RWPE1 (cell line): ENCODE data around the gene TMEM200B.

ENCODE experiments used
- CTCF ChIA-PET: fragments of 350-600 bp; sonication (Branson Sonifier 250); formaldehyde crosslinking; extraction: SDS; loops from one replicate; lab custom pipeline; 2021; lab: Yijun Ruan, JAX
- POLR2A ChIA-PET: fragments of 400-600 bp; formaldehyde crosslinking; extraction: SDS; loops from one replicate; lab custom pipeline; 2020; ENCODE audit warnings: antibody characterized with exemption; ENCODE audit not compliant: low non-redundant PET; lab: Yijun Ruan, JAX
- DNase-seq: peaks from one replicate; pipeline ENCODE4 v3.0.0; 2012; ENCODE audit warnings: low spot score
- H3K27ac ChIP-seq: fragments of 450-650 bp; 2 replicates; pipeline ENCODE4 v1.5.1; 2017
- TF ChIP-seq, protein P1 (sequence below): fragments of 450-650 bp; conservative IDR thresholded peaks from 2 replicates; pipeline ENCODE4 v1.5.1; 2017; ENCODE audit warnings: low read depth, mild to moderate bottlenecking

The TMEM200B gene

DNA sequence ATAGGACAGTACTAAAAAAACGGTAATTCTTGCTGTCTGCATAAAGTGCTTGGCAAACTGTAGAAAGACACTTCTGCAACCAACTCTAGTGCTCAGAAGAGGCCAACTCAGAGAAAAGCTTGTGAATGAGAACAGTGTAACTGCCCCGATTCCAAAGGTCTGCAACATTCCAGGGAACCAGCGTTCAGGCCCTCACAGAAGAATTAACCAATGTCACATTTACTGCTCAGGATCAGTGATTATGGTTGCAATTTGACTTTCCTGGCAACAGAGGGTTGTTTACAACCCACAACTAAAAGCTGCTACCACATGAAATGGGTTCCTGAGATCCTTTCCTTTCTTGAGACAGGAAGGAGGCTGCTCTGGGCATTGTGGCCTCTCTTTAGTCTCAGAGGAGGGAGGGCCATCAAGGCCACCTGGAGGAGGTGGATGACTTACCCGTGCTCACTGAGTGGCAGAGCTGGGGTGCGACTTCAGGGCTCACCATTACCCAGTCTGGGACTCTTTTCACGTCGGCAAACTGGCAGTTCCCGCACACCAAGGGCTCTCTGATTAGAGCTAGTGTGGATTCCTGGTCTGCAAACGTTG lies 42.7 kb upstream of the TMEM200B start:
- ChIA-PET CTCF (no interaction called here), POLR2A (no interaction called here)
- DNase-seq = no peak
- TF ChIP-seq, protein P1, sequence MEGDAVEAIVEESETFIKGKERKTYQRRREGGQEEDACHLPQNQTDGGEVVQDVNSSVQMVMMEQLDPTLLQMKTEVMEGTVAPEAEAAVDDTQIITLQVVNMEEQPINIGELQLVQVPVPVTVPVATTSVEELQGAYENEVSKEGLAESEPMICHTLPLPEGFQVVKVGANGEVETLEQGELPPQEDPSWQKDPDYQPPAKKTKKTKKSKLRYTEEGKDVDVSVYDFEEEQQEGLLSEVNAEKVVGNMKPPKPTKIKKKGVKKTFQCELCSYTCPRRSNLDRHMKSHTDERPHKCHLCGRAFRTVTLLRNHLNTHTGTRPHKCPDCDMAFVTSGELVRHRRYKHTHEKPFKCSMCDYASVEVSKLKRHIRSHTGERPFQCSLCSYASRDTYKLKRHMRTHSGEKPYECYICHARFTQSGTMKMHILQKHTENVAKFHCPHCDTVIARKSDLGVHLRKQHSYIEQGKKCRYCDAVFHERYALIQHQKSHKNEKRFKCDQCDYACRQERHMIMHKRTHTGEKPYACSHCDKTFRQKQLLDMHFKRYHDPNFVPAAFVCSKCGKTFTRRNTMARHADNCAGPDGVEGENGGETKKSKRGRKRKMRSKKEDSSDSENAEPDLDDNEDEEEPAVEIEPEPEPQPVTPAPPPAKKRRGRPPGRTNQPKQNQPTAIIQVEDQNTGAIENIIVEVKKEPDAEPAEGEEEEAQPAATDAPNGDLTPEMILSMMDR = no peak
- no peak overlapping the region for H3K27ac ChIP-seq

DNA sequence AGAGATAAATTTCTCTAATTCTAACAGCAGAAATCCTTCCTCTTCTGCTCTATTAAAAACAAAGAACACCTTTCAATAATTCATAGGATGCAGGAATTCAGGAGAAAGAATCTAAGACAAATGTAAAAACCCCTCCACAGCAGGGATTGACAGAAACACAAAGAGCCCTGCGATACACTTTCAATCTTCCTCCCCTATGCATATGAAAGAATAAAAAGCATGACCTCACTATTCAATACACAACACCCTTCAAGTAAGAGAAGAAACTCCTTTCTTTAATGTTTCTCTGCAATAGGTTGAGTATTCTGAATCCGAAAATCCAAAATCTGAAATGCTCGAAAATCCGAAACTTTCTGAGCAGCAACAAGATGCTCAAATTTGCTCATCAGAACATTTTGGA lies 40.9 kb upstream of the TMEM200B start:
- H3K27ac ChIP-seq = no peak overlapping the region
- ChIA-PET CTCF (interaction anchor here (0.6 kb wide), 1 partner anchor 380 kb away, joined by 3 read pairs; no protein-coding TSS in a partner anchor), POLR2A (no interaction called here)
- TF ChIP-seq, protein P1 = no peak
- DNase-seq = no peak

DNA sequence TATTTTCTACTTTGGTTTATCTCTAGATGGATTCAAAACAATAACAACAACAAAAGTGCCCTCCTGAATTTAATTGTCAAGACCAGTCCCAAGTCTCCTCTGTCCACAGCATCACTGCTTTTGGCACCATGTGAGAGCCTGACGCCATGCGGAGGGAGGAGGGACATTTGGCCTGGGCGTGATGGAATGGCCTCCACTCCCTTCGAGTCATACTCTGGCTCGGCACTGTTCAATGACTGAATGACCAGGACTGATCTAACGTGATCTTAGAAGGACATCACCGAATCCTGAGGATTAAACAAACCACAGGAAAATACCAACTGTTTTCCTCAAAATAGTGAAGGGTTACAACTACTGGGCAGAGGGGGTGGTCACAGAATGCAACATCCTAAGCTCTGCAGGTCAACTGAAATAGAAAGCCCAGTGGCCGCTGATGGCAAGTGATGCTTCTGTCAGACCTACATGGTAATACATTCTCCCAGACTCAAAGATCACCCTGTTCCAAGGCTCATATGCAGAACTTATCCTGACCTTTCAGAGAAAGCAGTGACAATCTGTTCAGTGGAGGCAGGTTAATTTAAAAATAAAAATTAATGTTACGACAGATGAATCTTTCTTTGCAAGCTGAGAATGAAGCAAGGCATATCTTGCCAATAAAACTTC lies 38.9 kb upstream of the TMEM200B start:
- TF ChIP-seq, protein P1 = no peak
- ChIA-PET POLR2A (no interaction called here), CTCF (no interaction called here)
- no peak overlapping the region for H3K27ac ChIP-seq
- no peak for DNase-seq

DNA sequence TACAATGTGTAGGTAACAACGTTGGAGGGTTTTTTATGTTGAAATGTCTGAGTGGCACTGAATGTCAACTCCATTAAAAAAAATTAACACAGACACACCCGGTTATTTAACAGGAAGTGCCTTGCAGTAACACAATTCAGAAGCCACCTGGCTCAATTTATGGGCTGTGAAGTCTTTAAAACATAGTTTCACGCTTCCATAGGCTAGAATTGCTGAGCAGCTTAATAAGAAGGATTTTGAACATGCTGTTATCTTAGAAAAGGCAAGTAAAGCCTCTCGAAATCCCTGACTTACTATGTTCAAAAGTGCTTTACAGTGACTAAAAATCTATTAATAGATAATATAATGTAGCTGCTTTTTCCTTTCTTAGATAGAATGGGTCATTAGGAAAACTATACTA lies 38.3 kb upstream of the TMEM200B start:
- no peak overlapping the region for H3K27ac ChIP-seq
- DNase-seq = no peak
- ChIA-PET POLR2A (no interaction called here), CTCF (interaction anchor here (0.7 kb wide), 1 partner anchor 261 kb away, joined by 3 read pairs; no protein-coding TSS in a partner anchor)
- TF ChIP-seq, protein P1 = no peak

DNA sequence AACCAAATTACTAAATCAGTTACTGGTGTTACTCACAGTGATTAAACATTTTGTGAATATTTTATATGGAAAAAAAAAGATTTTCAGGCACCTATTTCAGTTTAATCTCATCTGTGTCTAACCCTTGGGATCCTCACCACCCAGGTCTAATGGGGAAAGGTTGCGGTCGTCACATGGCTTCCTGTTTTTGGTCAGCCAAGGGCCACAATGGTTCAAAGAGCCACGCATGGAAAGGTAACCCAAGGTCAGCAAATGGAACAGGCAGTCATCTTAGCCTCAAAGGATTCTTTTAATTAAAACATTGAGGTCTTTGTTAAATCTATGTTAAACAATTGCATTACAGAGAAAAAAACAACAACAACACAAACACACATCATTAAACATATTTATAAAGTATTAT lies 36.1 kb upstream of the TMEM200B start:
- no peak for DNase-seq
- POLR2A ChIA-PET = no interaction called here
- CTCF ChIA-PET = no interaction called here
- no peak overlapping the region for H3K27ac ChIP-seq
- TF ChIP-seq, protein P1 = no peak

DNA sequence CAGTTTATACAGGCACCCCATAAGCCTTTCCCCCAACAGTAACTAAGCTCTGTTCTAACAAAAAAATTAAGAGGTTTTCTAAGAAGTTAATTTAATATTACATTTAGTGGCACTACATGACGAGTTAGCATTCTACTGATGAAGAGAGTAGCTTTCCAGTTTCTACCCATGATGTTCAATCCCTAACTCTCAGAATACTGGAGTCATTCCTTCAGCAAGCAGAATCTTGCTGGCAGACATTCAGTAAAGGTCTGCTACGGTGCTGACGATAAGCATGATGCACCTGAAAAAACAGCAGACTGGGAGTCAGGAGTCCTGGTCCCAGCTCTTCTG lies 33.5 kb upstream of the TMEM200B start:
- ChIA-PET CTCF (no interaction called here), POLR2A (no interaction called here)
- H3K27ac ChIP-seq = no peak overlapping the region
- TF ChIP-seq, protein P1 = no peak
- DNase-seq = no peak
